Prostate gland (tissue), 2 donors: ENCODE data around the gene KLF16. TPM values are rescaled to one million over a fixed set of nuclear protein-coding genes. Genes with fewer than 3 reads are reported as not detected.

Experiments used
- DNase-seq: peaks from one replicate; pipeline ENCODE4 v3.0.0-alpha.2; 2019; ENCODE audit warnings: low spot score
- H3K27ac ChIP-seq, 2 donors: fragments of 200-600 bp; sonication (generic); 2 replicates each; pipeline ENCODE4 v1.5.1; 2017 to 2019
- H3K27me3 ChIP-seq: fragments of 200-600 bp; sonication (generic); replicated peaks from 2 replicates; pipeline ENCODE4 v1.5.1; 2019; ENCODE audit not compliant: insufficient read depth
- H3K36me3 ChIP-seq, 2 donors: fragments of 200-600 bp; sonication (generic); 1 replicate in 1 of 2; 2 replicates in 1 of 2; pipeline versions ENCODE4 v1.5.1 to v1.8.1; 2017 to 2019
- H3K4me1 ChIP-seq: fragments of 200-600 bp; sonication (generic); replicated peaks from 2 replicates; pipeline ENCODE4 v1.5.1; 2019
- H3K4me3 ChIP-seq, 2 donors: fragments of 200-600 bp; sonication (generic); 2 replicates each; pipeline ENCODE4 v1.5.1; 2017 to 2019
- H3K9me3 ChIP-seq: fragments of 200-600 bp; sonication (generic); 2 replicates; pipeline ENCODE4 v1.5.1; 2017
- POLR2A ChIP-seq: fragments of 450-650 bp; IDR thresholded peaks from one replicate; pipeline ENCODE4 v1.6.1; 2016; ENCODE audit warnings: antibody characterized with exemption, mild to moderate bottlenecking
- POLR2AphosphoS5 ChIP-seq: sonication (generic); formaldehyde crosslinking; IDR thresholded peaks from one replicate; pipeline ENCODE4 v1.6.1; 2017; ENCODE audit warnings: antibody characterized with exemption
- WGBS: methylation state at CpG from one replicate; pipeline ENCODE4 v1.1.5; 2018; 5-methylcytosine and 5-hydroxymethylcytosine counted together
- intact Hi-C: fragments of 100-400 bp; cut with DNase I; formaldehyde crosslinking; loops from one replicate; pipeline ENCODE4 v1.14.2; 2022
- total RNA-seq, 2 donors: library from RNA; depleted of rRNA; stranded (reverse); fragments of >200 nt; gene quantifications; one replicate each; pipeline ENCODE4 v1.1.0, GENCODE V29; 2016
- TF ChIP-seq, protein P1 (sequence below), 4 experiments: fragments of 200-600 bp in 2 of 4; fragments of 450-650 bp in 2 of 4; sonication (generic) in 2 of 4; IDR thresholded peaks; 1 replicate in 3 of 4; 2 replicates in 1 of 4; pipeline ENCODE4 v1.5.1; 2016 to 2019; ENCODE audit warnings: antibody characterized with exemption in 4 of 4, mild to moderate bottlenecking in 2 of 4, moderate library complexity in 2 of 4

Gene KLF16
- total RNA-seq, 2 donors from 2014 or later, result 8.4 to 22.8 TPM

DNA sequence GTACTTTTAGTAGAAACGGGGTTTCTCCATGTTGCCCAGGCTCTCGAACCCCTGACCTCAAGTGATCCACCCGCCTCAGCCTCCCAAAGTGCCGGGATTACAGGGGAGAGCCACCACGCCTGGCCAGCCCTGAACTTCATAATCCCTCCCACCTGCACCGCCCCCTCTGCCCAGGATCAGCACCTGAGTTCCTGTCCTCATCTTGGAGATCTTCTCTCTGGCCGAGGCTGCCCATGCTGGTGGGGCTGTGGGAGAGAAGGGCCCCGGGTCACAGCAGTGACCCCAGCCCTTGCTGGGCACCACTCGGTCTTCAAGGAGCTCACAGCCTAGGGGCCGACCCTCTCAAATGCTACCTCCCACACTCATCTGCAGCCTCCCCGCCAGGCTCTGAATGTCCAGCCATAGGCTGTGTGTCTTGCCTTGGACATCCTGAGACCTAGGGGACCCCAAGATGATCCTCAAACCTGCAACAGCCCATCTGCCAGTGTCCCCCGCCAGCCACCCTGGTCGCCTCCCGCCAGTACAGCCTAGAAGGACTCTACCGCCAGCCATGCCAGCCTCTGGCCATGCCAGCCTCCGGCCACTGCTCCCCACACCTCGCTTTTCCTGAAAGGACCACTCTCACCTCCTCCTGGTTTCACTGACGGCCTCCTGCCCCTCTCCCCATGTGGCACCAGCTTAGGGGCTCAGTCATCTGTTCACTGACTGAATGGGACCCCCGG lies 52.8 kb downstream of the KLF16 start:
- Histone ChIP-seq H3K27me3 (no peaks in the 10 kb centered on the region), H3K9me3 (no peaks in the 10 kb centered on the region), H3K27ac (no peak overlapping the region), H3K4me1 (peaks cover 8% of the 10 kb centered on the region), H3K36me3 (no peaks in the 10 kb centered on the region), H3K4me3 (no peak overlapping the region)
- no peak for TF ChIP-seq POLR2A
- TF ChIP-seq, protein P1, sequence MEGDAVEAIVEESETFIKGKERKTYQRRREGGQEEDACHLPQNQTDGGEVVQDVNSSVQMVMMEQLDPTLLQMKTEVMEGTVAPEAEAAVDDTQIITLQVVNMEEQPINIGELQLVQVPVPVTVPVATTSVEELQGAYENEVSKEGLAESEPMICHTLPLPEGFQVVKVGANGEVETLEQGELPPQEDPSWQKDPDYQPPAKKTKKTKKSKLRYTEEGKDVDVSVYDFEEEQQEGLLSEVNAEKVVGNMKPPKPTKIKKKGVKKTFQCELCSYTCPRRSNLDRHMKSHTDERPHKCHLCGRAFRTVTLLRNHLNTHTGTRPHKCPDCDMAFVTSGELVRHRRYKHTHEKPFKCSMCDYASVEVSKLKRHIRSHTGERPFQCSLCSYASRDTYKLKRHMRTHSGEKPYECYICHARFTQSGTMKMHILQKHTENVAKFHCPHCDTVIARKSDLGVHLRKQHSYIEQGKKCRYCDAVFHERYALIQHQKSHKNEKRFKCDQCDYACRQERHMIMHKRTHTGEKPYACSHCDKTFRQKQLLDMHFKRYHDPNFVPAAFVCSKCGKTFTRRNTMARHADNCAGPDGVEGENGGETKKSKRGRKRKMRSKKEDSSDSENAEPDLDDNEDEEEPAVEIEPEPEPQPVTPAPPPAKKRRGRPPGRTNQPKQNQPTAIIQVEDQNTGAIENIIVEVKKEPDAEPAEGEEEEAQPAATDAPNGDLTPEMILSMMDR (IDR thresholded peaks at IDR 0.05), result no peak
- TF ChIP-seq POLR2AphosphoS5, result no peak
- intact Hi-C loops, result no loop called here
- DNase-seq, result no peak
- WGBS, result 92% methylated on average over 18 of the region's 19 CpGs

DNA sequence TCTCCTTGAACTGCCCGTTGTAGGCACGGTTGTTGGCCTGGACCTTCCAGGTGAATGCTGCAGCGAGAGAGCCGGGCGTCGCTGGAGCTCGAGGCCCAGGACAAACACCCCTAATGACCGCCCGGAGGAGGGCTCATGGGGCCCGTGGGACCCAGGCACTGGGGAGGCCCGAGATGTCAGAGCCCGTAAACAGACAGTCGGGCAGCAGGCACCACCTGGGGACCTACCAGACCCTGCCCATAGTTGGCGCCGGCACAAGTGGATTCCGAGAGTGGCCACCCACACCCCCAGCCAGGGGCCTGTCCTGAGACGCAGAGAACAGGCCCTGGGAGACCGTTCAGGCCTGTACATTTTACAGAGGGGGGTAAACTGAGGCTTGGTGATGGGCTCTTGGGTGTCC lies 53.7 kb downstream of the KLF16 start:
- H3K4me3 ChIP-seq, result no peak overlapping the region
- DNase-seq, result no peak
- intact Hi-C loops, result no loop called here
- peaks cover 8% of the 10 kb centered on the region for H3K4me1 ChIP-seq
- TF ChIP-seq POLR2A (no peak), POLR2AphosphoS5 (no peak)
- TF ChIP-seq, protein P1 (IDR thresholded peaks at IDR 0.05), result no peak
- H3K27me3 ChIP-seq, result no peaks in the 10 kb centered on the region
- 53% methylated on average over 12 of the region's 18 CpGs for WGBS
- no peak overlapping the region for H3K27ac ChIP-seq
- H3K9me3 ChIP-seq, result no peaks in the 10 kb centered on the region
- no peaks in the 10 kb centered on the region for H3K36me3 ChIP-seq

DNA sequence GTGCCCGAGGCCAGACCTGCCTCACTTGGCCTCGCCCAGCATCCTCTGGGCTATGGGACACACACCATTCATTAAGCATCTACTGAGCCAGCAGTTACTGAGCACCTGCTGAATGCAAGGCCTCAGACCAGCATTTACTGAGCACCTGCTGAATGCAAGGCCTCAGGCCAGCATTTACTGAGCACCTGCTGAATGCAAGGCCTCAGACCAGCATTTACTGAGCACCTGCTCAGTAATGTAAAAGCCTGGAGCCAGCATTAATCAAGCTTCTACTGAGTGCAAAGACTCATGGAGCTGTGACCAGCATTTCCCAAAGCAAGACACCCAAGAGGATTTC lies 55.0 kb downstream of the KLF16 start:
- Histone ChIP-seq H3K27me3 (no peaks in the 10 kb centered on the region), H3K4me1 (peaks cover 8% of the 10 kb centered on the region), H3K27ac (no peak overlapping the region), H3K36me3 (no peaks in the 10 kb centered on the region), H3K4me3 (no peak overlapping the region), H3K9me3 (no peaks in the 10 kb centered on the region)
- DNase-seq, result no peak
- 80% methylated on average over 2 of the region's 2 CpGs for WGBS
- TF ChIP-seq POLR2A, result no peak
- TF ChIP-seq, protein P1 (IDR thresholded peaks at IDR 0.05), result no peak
- no peak for TF ChIP-seq POLR2AphosphoS5
- intact Hi-C loops, result no loop called here

DNA sequence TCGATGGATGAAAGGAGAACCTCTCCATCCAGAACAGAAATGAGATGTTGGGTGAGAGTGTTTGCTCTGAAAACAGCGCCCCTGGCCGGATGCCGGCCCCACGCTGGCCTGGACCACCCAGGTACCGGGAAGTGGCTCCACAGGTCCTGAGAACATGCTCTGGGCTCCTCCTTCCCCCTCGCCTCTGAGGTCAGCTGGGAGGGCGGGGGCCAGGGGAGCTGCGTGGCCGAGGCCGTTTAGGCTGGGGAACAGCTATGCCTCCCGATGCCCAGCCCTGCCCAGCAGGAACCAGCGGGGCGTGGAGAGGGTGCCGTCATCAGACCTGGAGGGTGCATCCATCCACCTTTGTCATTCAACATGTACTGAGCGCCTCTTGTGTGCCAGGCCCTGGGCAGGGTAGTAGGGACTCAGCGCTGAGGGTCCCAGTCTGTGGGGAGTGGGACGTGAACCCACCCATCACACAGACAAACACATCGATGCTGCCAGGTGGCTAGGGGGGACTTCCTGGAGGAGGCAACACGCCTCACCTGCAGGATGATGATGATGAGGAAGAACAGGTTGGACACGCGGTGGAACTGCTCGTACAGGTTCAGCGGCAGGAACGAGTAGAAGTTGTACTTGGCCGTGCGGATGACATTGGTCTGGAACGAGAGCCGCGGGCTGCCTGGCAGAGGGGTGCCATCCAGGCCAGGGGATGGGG lies 55.5 kb downstream of the KLF16 start:
- no peak overlapping the region for H3K27ac ChIP-seq
- 55% methylated on average over 30 of the region's 30 CpGs for WGBS
- no peaks in the 10 kb centered on the region for H3K36me3 ChIP-seq
- no peak for DNase-seq
- no peak overlapping the region for H3K4me3 ChIP-seq
- no peaks in the 10 kb centered on the region for H3K9me3 ChIP-seq
- intact Hi-C loops, result no loop called here
- TF ChIP-seq POLR2A, result no peak
- TF ChIP-seq POLR2AphosphoS5, result no peak
- TF ChIP-seq, protein P1 (IDR thresholded peaks at IDR 0.05), result no peak
- no peaks in the 10 kb centered on the region for H3K27me3 ChIP-seq
- H3K4me1 ChIP-seq, result peaks cover 6% of the 10 kb centered on the region
